Endothelial cell of umbilical vein (primary cell): ENCODE measurements around the gene FAM3A. TPM values are rescaled to one million over a fixed set of nuclear protein-coding genes. Genes with fewer than 3 reads are reported as not detected.
A peak's percentile ranks its signal among the peaks of the same experiment; 100 is the strongest.

Experiments used
- BruUV-seq: library from RNA; stranded (reverse); fragments of 400-500 nt; replicated peaks from 2 replicates; lab custom pipeline; 2021; lab: Mats Ljungman, UMichigan
- CTCF ChIA-PET: fragments of 300-600, 350-600 bp; sonication (Branson Sonifier 250); formaldehyde crosslinking; loops from one replicate; lab custom pipeline; 2021; ENCODE audit warnings: antibody characterized with exemption, inconsistent platforms; lab: Charles Lee
- POLR2A ChIA-PET: fragments of 300-600, 350-600 bp; sonication (Branson Sonifier 250); formaldehyde crosslinking; loops from one replicate; lab custom pipeline; 2021; ENCODE audit warnings: antibody characterized with exemption, inconsistent platforms; lab: Charles Lee
- DNase-seq: peaks from one replicate; pipeline ENCODE4 v3.0.0-alpha.2; 2011; ENCODE audit warnings: low read depth, low spot score
- FAIRE-seq: peaks from 2 replicates; lab custom pipeline; 2011; peaks lifted over from hg19 to GRCh38; lab: Jason Lieb, UNC
- H2AFZ ChIP-seq: 2 replicates; pipeline ENCODE4 v1.6.0; 2012; ENCODE audit warnings: low read depth, low read length, control low read depth, inconsistent platforms
- H3K27ac ChIP-seq: 2 replicates; pipeline ENCODE4 v1.5.1; 2011; ENCODE audit warnings: low read depth, mild to moderate bottlenecking, control low read depth, low read length, moderate library complexity; ENCODE audit not compliant: insufficient read depth
- H3K27me3 ChIP-seq, 2 experiments: 2 replicates each; pipeline versions ENCODE4 v1.6.0 to v1.6.1; 2011; ENCODE audit warnings: low read length in 2 of 2, mixed read lengths in 1 of 2; ENCODE audit not compliant: control insufficient read depth in 2 of 2, insufficient read depth in 2 of 2
- H3K36me3 ChIP-seq, 2 experiments: 2 replicates in 1 of 2; 3 replicates in 1 of 2; pipeline ENCODE4 v1.5.1; 2011; ENCODE audit warnings: low read length in 2 of 2, mild to moderate bottlenecking in 1 of 2, moderate library complexity in 1 of 2; ENCODE audit not compliant: control insufficient read depth in 2 of 2, insufficient read depth in 2 of 2; ENCODE audit errors: extremely low read depth in 1 of 2
- H3K4me1 ChIP-seq: 3 replicates; pipeline ENCODE4 v1.5.1; 2011; ENCODE audit warnings: mild to moderate bottlenecking, low read length; ENCODE audit not compliant: control insufficient read depth, insufficient read depth; ENCODE audit errors: extremely low read depth
- H3K4me2 ChIP-seq: 2 replicates; pipeline ENCODE4 v1.6.1; 2011; ENCODE audit warnings: low read length, control low read depth, mixed read lengths; ENCODE audit not compliant: insufficient read depth
- H3K4me3 ChIP-seq, 3 experiments: fragments of 200-600 bp in 1 of 3; sonication (generic), shearing (Covaris generic) in 1 of 3; replicated peaks in 1 of 3; 2 replicates each; pipeline ENCODE4 v1.5.1; 2011 to 2016; ENCODE audit warnings: control low read depth in 3 of 3, low read length in 3 of 3, mild to moderate bottlenecking in 2 of 3, inconsistent platforms in 1 of 3, low read depth in 1 of 3, moderate library complexity in 1 of 3; ENCODE audit not compliant: insufficient read depth in 1 of 3
- H3K79me2 ChIP-seq: 2 replicates; pipeline ENCODE4 v1.6.0; 2012; ENCODE audit warnings: low read length, inconsistent platforms; ENCODE audit not compliant: control insufficient read depth, insufficient read depth
- H3K9ac ChIP-seq: replicated peaks from 2 replicates; pipeline ENCODE3; 2011; ENCODE audit warnings: low read length, control low read depth; ENCODE audit not compliant: insufficient read depth; ENCODE audit errors: extremely low read depth
- H3K9me1 ChIP-seq: replicated peaks from 3 replicates; pipeline ENCODE4 v1.6.0; 2011; ENCODE audit warnings: mild to moderate bottlenecking, low read length; ENCODE audit not compliant: control insufficient read depth, insufficient read depth; ENCODE audit errors: extremely low read depth
- H3K9me3 ChIP-seq: replicated peaks from 2 replicates; pipeline ENCODE4 v1.5.1; 2012; ENCODE audit warnings: low read length, inconsistent platforms; ENCODE audit not compliant: control insufficient read depth, insufficient read depth
- H4K20me1 ChIP-seq: replicated peaks from 2 replicates; pipeline ENCODE3; 2011; ENCODE audit warnings: mild to moderate bottlenecking, low read length; ENCODE audit not compliant: control insufficient read depth, insufficient read depth; ENCODE audit errors: extremely low read depth
- EZH2 ChIP-seq: IDR thresholded peaks from 2 replicates; pipeline ENCODE4 v1.6.1; 2012; ENCODE audit warnings: borderline replicate concordance, low read depth, mild to moderate bottlenecking, moderate library complexity, low read length, inconsistent platforms; ENCODE audit not compliant: severe bottlenecking
- GATA2 ChIP-seq: IDR thresholded peaks from 2 replicates; pipeline ENCODE4 v1.7.0; 2011; ENCODE audit warnings: low read depth, mild to moderate bottlenecking, moderate library complexity, mixed read lengths, low read length; ENCODE audit not compliant: insufficient read length, insufficient read depth
- JUN ChIP-seq: IDR thresholded peaks from 2 replicates; pipeline ENCODE4 v1.6.1; 2011; ENCODE audit warnings: borderline replicate concordance, low read depth; ENCODE audit not compliant: insufficient read length, insufficient read depth
- MYC ChIP-seq: IDR thresholded peaks from one replicate; pipeline ENCODE4 v1.6.1; 2011; ENCODE audit warnings: mild to moderate bottlenecking, low read depth, low read length
- POLR2A ChIP-seq: IDR thresholded peaks from 2 replicates; pipeline ENCODE4 v1.6.1; 2012; ENCODE audit warnings: low read depth, mild to moderate bottlenecking, control low read depth, low read length
- POLR2AphosphoS5 ChIP-seq: IDR thresholded peaks from 2 replicates; pipeline ENCODE4 v1.6.1; 2012; ENCODE audit warnings: low read depth, mild to moderate bottlenecking, control low read depth, low read length, moderate library complexity; ENCODE audit not compliant: insufficient read depth
- dilution Hi-C: fragments of 300-500 bp; cut with MboI; formaldehyde crosslinking; loops from one replicate; pipeline ENCODE4 v1.15.0; 2019; ENCODE audit warnings: low sequenced_read_pairs; ENCODE audit not compliant: extremely low pct_ligation_motif_present
- intact Hi-C: fragments of 100-400 bp; cut with micrococcal nuclease; formaldehyde crosslinking; loops from one replicate; pipeline ENCODE4 v1.10.0; 2022
- polyA plus RNA-seq, 4 experiments: library from polyadenylated mRNA; depleted of rRNA in 3 of 4; stranded (reverse) in 3 of 4; unstranded in 1 of 4; fragments of >200 nt; gene quantifications; 2 replicates each; pipeline versions ENCODE4 v1.2.1 to v1.2.3, GENCODE V29; 2011 to 2012; ENCODE audit warnings: missing spikeins in 1 of 4
- total RNA-seq: library from RNA; stranded (reverse); gene quantifications from 2 replicates; pipeline ENCODE4 v1.2.3, GENCODE V29; 2021
- TF ChIP-seq, protein P1 (sequence below), 2 donors: IDR thresholded peaks; 1 replicate in 1 of 2; 2 replicates in 1 of 2; pipeline ENCODE4 v1.5.1; 2011; ENCODE audit warnings: low read length in 2 of 2, mild to moderate bottlenecking in 2 of 2, moderate library complexity in 2 of 2, control low read depth in 1 of 2, inconsistent platforms in 1 of 2, low read depth in 1 of 2; ENCODE audit not compliant: insufficient read depth in 1 of 2; ENCODE audit errors: extremely low read depth in 1 of 2

Gene FAM3A
- total and polyA plus RNA-seq, 2 donors (not counting 3 experiments of a cell fraction or from before 2014, with no cell fraction given): 32.0 to 42.9 TPM

DNA sequence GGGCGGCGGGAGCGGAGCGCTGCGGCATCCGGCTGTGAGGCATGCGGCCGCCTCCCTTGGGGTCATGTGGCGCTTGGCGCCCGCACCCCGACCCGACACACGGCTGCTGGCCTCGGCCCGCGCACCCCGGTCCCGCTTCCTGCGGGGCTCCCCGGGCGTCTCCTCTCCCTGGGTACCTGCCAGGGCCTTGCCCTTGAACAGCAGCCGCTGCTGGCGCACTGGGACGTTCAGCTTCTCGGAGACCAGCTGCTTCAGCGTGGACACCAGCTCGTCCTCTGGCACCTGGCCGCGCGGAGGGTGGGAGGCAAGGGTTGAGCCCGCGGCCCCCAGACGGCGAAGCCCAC, 30.0 kb downstream of the FAM3A start:
- H3K4me1 ChIP-seq: peaks cover 3% of the 10 kb centered on the region
- H3K36me3 ChIP-seq: no peaks in the 10 kb centered on the region
- BruUV-seq: no TSS peak
- peak overlapping the region; percentile 16 for H2AFZ ChIP-seq
- FAIRE-seq: no peak
- no peaks in the 10 kb centered on the region for H4K20me1 ChIP-seq
- DNase-seq: peak; percentile 2
- ChIA-PET CTCF (interaction anchor here (1.4 to 2.0 kb wide), 2 partner anchors 9 to 41 kb away, joined by 4 to 7 read pairs; no protein-coding TSS in a partner anchor), POLR2A (no interaction called here)
- intact Hi-C loops: no loop called here
- peak overlapping the region; percentile 37 to 51 (median 46) for H3K4me3 ChIP-seq
- peaks cover 10% of the 10 kb centered on the region for H3K79me2 ChIP-seq
- H3K27me3 ChIP-seq: no peaks in the 10 kb centered on the region
- H3K4me2 ChIP-seq: peak overlapping the region; percentile 57
- no peaks in the 10 kb centered on the region for H3K9me1 ChIP-seq
- TF ChIP-seq POLR2AphosphoS5 (no peak), GATA2 (no peak), POLR2A (no peak), MYC (no peak), EZH2 (no peak), JUN (no peak)
- TF ChIP-seq, protein P1, sequence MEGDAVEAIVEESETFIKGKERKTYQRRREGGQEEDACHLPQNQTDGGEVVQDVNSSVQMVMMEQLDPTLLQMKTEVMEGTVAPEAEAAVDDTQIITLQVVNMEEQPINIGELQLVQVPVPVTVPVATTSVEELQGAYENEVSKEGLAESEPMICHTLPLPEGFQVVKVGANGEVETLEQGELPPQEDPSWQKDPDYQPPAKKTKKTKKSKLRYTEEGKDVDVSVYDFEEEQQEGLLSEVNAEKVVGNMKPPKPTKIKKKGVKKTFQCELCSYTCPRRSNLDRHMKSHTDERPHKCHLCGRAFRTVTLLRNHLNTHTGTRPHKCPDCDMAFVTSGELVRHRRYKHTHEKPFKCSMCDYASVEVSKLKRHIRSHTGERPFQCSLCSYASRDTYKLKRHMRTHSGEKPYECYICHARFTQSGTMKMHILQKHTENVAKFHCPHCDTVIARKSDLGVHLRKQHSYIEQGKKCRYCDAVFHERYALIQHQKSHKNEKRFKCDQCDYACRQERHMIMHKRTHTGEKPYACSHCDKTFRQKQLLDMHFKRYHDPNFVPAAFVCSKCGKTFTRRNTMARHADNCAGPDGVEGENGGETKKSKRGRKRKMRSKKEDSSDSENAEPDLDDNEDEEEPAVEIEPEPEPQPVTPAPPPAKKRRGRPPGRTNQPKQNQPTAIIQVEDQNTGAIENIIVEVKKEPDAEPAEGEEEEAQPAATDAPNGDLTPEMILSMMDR (IDR thresholded peaks at IDR 0.05; ENCODE audit: extremely low read depth in 1 of 2, insufficient read depth in 1 of 2, low read depth in 1 of 2, low read length in 2 of 2): no peak
- dilution Hi-C loops: no loop called here
- peak overlapping the region; percentile 36 for H3K9ac ChIP-seq
- no peaks in the 10 kb centered on the region for H3K9me3 ChIP-seq
- H3K27ac ChIP-seq: no peak overlapping the region
